A673 (cell line): ENCODE measurements around the gene MYLK. TPM values are rescaled to one million over a fixed set of nuclear protein-coding genes. Genes with fewer than 3 reads are reported as not detected.

Experiments used
- BruUV-seq: library from RNA; stranded (reverse); fragments of 400-500 nt; replicated peaks from 2 replicates; lab custom pipeline; 2021; lab: Mats Ljungman, UMichigan
- CTCF ChIA-PET: fragments of 300-600 bp; sonication (Branson Sonifier 250); formaldehyde crosslinking; loops from one replicate; lab custom pipeline; 2022; ENCODE audit warnings: antibody characterized with exemption; lab: Charles Lee
- POLR2A ChIA-PET: fragments of 300-600 bp; sonication (Branson Sonifier 250); formaldehyde crosslinking; loops from one replicate; lab custom pipeline; 2022; ENCODE audit warnings: antibody characterized with exemption; ENCODE audit not compliant: low non-redundant PET; lab: Charles Lee
- DNase-seq: peaks from one replicate; pipeline ENCODE4 v3.0.0-alpha.2; 2015; ENCODE audit warnings: low spot score
- H3K27ac ChIP-seq: fragments of 200-600 bp; sonication (generic); 2 replicates; pipeline ENCODE4 v1.5.1; 2016; ENCODE audit warnings: mixed run types, low read depth, mild to moderate bottlenecking, mixed read lengths, antibody characterized with exemption, low read length; ENCODE audit not compliant: poor library complexity, severe bottlenecking
- H3K27me3 ChIP-seq: fragments of 200-600 bp; sonication (generic); replicated peaks from 2 replicates; pipeline ENCODE4 v1.6.1; 2017; ENCODE audit warnings: mixed run types, low read depth, mild to moderate bottlenecking, mixed read lengths, antibody characterized with exemption, low read length; ENCODE audit not compliant: insufficient read depth, poor library complexity
- H3K36me3 ChIP-seq: fragments of 200-600 bp; sonication (generic); 2 replicates; pipeline ENCODE4 v1.6.1; 2016; ENCODE audit warnings: mixed run types, mild to moderate bottlenecking, mixed read lengths, antibody characterized with exemption, low read length; ENCODE audit not compliant: insufficient read depth, poor library complexity, severe bottlenecking
- H3K4me1 ChIP-seq: fragments of 200-600 bp; sonication (generic); 2 replicates; pipeline ENCODE4 v1.6.1; 2017; ENCODE audit warnings: mixed run types, mild to moderate bottlenecking, mixed read lengths, antibody characterized with exemption, low read length; ENCODE audit not compliant: insufficient read depth, poor library complexity, severe bottlenecking
- H3K4me3 ChIP-seq: fragments of 200-600 bp; sonication (generic); 2 replicates; pipeline ENCODE4 v1.5.1; 2016; ENCODE audit warnings: low read depth, mixed run types, mild to moderate bottlenecking, mixed read lengths, low read length; ENCODE audit not compliant: poor library complexity, severe bottlenecking
- H3K9me3 ChIP-seq: fragments of 200-600 bp; sonication (generic); 2 replicates; pipeline ENCODE4 v1.6.1; 2016; ENCODE audit warnings: mixed run types, low read depth, mild to moderate bottlenecking, mixed read lengths, antibody characterized with exemption, low read length; ENCODE audit not compliant: poor library complexity, severe bottlenecking
- EZH2 ChIP-seq: fragments of 200-600 bp; sonication (generic); IDR thresholded peaks from 2 replicates; pipeline ENCODE4 v1.6.1; 2017; ENCODE audit warnings: borderline replicate concordance, low read depth, mild to moderate bottlenecking, mixed read lengths, antibody characterized with exemption, low read length; ENCODE audit not compliant: poor library complexity, severe bottlenecking
- intact Hi-C: fragments of 100-400 bp; cut with micrococcal nuclease; formaldehyde crosslinking; loops from one replicate; pipeline ENCODE4 v1.10.0; 2022; ENCODE audit not compliant: unreplicated experiment
- total RNA-seq: library from RNA; stranded (reverse); gene quantifications from 2 replicates; pipeline ENCODE4 v1.2.3, GENCODE V29; 2021
- TF ChIP-seq, protein P1 (sequence below): fragments of 300-800, 200-600 bp; sonication (generic); conservative IDR thresholded peaks from 2 replicates; pipeline ENCODE4 v1.5.1; 2017; ENCODE audit warnings: low read depth, mild to moderate bottlenecking, antibody characterized with exemption, low read length, moderate library complexity, mixed read lengths

Gene MYLK
- total RNA-seq, 1 experiment from 2014 or later: 3.9 TPM

DNA sequence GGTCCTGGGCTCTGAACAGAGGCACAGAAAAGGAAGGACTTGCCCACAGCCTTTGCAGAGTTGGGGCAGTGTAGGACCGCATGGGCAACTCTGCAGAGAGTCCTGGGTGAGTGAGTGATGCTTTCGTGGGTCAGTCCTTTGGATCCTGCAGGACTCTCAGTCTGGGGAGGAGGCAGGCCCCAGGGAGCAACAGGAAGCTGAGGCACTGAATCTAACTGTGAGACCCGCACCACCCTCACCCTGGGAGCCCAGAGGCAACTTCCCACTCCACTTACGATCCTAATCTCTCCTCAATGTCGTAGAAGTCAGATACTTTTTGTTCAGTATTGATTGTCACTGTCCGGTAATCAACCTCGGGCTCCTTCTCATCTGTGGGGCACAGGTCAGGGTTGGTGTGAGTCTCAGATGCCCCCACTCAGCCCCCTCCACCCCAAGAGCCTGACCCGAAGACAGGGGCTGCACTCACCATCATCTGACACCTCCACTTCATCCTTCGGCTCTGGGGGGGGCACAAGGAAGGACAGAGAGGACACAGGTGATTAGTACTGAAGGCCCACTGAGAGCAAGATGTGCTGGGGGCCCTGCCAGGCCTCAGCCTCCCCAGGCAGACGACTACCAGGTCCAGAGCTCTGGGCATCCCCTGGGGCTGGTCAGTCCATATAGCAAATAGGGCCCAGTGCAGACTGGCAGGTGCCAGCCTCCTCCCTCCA, 235.3 kb downstream of the MYLK start:
- no peaks in the 10 kb centered on the region for H3K9me3 ChIP-seq
- no peaks in the 10 kb centered on the region for H3K27me3 ChIP-seq
- peaks cover 12% of the 10 kb centered on the region for H3K4me1 ChIP-seq
- no peak for DNase-seq
- H3K4me3 ChIP-seq: no peak overlapping the region
- ChIA-PET POLR2A (no interaction called here), CTCF (no interaction called here)
- no peaks in the 10 kb centered on the region for H3K36me3 ChIP-seq
- no TSS peak for BruUV-seq
- no peak for TF ChIP-seq EZH2
- TF ChIP-seq, protein P1, sequence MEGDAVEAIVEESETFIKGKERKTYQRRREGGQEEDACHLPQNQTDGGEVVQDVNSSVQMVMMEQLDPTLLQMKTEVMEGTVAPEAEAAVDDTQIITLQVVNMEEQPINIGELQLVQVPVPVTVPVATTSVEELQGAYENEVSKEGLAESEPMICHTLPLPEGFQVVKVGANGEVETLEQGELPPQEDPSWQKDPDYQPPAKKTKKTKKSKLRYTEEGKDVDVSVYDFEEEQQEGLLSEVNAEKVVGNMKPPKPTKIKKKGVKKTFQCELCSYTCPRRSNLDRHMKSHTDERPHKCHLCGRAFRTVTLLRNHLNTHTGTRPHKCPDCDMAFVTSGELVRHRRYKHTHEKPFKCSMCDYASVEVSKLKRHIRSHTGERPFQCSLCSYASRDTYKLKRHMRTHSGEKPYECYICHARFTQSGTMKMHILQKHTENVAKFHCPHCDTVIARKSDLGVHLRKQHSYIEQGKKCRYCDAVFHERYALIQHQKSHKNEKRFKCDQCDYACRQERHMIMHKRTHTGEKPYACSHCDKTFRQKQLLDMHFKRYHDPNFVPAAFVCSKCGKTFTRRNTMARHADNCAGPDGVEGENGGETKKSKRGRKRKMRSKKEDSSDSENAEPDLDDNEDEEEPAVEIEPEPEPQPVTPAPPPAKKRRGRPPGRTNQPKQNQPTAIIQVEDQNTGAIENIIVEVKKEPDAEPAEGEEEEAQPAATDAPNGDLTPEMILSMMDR: no peak
- H3K27ac ChIP-seq: no peak overlapping the region
- intact Hi-C loops: no loop called here

DNA sequence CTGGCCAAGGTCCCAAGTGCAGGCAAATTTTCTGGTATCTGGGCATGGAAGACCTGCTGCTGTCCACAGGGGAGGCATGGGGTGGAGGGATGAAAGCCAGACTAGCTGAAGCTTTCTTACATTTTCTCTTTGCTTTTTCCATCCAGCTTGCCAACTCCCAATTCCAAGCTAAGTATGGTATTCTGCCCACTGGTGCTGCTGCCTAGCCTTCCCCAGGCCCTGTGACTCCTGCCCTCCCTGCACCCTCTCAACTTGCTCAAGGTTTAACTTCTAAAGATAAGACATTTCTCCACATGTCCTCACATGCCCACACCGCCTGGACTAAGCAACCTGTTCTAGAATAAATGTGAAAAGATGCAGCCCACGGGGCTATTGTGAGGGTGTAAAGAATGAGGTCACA, 239.8 kb downstream of the MYLK start:
- intact Hi-C loops: no loop called here
- no peaks in the 10 kb centered on the region for H3K27me3 ChIP-seq
- no TSS peak for BruUV-seq
- DNase-seq: no peak
- H3K4me3 ChIP-seq: no peak overlapping the region
- H3K36me3 ChIP-seq: no peaks in the 10 kb centered on the region
- H3K9me3 ChIP-seq: no peaks in the 10 kb centered on the region
- TF ChIP-seq, protein P1: no peak
- no peak for TF ChIP-seq EZH2
- CTCF ChIA-PET: no interaction called here
- no peak overlapping the region for H3K27ac ChIP-seq
- H3K4me1 ChIP-seq: no peaks in the 10 kb centered on the region
- POLR2A ChIA-PET: no interaction called here

DNA sequence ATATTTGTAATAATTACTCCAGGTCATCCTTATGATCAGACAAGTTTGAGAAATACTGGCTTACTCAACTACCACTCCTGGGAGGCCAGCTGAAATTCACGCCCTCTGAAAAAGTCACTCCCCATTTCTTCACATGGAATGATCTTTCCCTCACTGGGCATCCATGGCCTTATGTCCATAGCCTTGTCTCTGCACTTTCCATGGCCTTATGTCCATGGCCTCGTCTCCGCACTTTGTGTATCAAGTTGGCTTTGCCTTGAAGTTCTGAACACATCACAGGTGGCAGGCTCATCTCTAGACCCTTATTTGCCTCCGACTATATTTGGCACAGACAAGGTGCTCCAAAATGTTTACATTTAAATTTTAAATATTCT, 241.2 kb downstream of the MYLK start:
- Histone ChIP-seq H3K27ac (no peak overlapping the region), H3K9me3 (no peaks in the 10 kb centered on the region), H3K27me3 (no peaks in the 10 kb centered on the region), H3K4me3 (no peak overlapping the region), H3K36me3 (no peaks in the 10 kb centered on the region), H3K4me1 (no peaks in the 10 kb centered on the region)
- ChIA-PET CTCF (interaction anchor here (0.9 to 2.3 kb wide), 5 partner anchors 10 to 148 kb away, joined by 3 to 12 read pairs (median 6); no protein-coding TSS in a partner anchor), POLR2A (no interaction called here)
- TF ChIP-seq, protein P1: no peak
- no peak for TF ChIP-seq EZH2
- BruUV-seq: no TSS peak
- DNase-seq: no peak
- intact Hi-C loops: loop anchor here (1.0 kb wide), 1 partner anchor 76 kb away; no protein-coding TSS in a partner anchor
